ENCODE data around the gene COX7C. TPM values are rescaled to one million over a fixed set of nuclear protein-coding genes. Genes with fewer than 3 reads are reported as not detected.
"Not testable (repeated sequence)": the region's sequence is repeated elsewhere in the genome, so short reads cannot be mapped to it uniquely, and the experiment has no call there.

COX7C gene, protein sequence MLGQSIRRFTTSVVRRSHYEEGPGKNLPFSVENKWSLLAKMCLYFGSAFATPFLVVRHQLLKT
- total RNA-seq (2014; rRNA removed; shearing (Covaris generic)), result 343 and 453 TPM in 2 replicates

DNA sequence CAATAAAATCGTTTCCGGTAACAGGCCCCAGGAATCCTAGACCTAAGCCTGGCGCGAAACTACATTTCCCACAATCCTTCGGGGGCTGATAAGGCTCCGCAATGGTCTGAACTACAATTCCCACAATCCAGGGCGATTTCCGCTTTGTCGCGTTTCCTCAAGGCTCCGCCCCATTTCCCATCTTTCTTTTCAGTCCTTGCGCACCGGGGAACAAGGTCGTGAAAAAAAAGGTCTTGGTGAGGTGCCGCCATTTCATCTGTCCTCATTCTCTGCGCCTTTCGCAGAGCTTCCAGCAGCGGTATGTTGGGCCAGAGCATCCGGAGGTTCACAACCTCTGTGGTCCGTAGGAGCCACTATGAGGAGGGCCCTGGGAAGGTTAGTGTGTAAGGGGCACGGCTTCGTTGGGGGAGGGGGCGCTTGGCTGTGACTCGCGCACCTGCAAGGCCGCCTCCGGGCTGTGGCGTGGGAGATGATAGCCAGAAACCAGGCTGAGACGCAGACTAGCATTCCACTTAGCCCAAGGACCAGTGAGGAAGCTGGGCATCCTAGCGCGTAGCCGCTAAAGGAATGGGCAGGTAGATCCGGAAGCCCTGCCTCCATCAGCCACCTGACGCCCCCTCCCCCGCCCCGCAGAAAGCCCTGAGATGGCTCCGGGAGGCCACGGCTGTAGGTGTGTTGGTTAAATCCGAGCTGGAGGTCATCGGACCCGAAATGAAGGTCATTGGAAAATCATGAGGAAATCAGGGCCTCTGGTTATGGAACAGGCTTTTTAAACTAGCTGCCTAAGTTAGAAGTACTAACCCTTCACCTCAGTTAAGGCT is at the start of gene COX7C:
Gene COX7C, plus strand, starts transcription at position 186 of the 821 bp plus-strand sequence. Its CDS starts 115 bp downstream, at position 301.
- DNase-seq (ENCODE audit: low spot score), result peak; percentile 96

DNA sequence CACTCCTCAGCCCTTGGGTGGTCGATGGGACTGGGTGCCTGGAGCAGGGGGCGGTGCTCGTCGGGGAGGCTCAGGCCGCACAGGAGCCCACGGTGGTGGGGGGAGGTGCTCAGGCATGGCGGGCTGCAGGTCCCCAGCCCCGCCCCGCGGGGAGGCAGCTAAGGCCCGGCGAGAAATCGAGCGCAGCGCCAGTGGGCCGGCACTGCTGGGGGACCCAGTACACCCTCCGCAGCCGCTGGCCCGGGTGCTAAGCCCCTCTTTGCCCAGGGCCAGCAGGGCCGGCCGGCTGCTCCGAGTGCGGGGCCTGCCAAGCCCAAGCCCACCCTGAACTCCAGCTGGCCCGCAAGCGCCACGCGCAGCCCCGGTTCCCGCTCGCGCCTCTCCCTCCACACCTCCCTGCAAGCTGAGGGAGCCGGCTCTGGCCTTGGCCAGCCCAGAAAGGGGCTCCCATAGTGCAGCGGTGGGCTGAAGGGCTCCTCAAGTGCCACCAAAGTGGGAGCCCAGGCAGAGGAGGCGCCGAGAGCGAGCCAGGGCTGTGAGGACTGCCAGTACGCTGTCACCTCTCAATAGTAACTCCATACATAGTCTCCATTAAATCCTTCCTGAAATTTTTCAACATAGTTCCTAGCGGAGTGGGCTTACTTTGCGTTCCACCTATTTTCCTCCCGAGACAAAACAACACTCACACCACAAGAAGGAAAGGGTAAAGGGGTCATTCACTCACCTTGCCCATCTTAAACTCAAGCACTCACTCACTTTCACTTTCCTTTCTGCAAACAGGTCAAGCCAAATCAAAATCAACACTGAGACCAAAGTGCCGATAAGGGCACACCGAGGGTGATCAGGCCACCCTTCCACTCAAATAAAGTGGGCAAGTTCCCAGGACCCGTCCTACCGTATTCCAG is 48.0 kb upstream of the COX7C start:
- not testable (repeated sequence) for DNase-seq (ENCODE audit: low spot score)

DNA sequence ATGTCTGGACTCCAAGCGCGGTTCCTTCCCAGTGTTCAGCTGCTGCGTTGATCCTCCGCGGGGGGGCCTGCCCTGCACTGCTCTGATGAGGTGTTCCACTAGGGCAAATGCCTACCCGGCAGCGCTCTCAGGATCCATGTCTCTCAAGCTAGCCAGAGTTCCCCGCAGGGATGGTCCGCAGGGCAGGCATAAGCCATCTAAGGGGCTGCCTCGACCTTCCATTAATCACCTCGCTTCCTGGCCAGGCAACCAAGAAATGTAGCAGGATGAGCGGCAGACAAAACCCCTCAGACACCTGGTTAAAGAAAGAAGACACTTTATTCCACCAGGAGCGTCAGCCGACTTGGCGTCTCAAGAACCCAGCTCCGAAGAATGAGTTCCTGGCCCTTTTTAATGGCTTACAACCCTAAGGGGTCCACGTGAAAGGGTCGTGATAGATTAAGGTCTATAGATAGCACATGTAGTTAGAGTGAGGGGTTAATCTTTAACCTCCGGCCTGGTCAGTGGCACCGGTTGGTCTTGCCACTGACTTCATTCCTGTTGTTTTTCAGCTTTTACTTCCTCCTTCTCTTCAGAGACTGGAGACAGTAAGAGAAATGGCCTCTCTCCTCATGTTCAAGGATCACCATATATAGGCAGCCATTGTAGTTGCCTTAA is 47.2 kb upstream of the COX7C start:
- DNase-seq (ENCODE audit: low spot score), result no peak

DNA sequence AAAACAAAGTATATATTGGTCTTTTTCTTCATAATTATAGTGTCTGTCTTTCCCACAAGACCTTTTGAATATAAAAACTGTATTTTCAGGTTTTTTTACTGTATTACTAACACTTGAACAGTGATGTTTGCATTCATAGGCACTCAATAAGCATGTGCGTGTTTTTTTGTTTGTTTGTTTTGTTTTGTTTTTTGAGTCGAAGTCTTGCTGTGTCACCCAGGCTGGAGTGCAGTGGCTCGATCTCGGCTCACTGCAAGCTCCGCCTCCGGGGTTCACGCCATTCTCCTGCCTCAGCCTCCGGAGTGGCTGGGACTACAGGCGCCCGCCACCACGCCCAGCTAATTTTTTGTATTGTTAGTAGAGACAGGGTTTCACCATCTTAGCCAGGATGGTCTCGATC is 46.6 kb upstream of the COX7C start:
- DNase-seq (ENCODE audit: low spot score), result not testable (repeated sequence)

DNA sequence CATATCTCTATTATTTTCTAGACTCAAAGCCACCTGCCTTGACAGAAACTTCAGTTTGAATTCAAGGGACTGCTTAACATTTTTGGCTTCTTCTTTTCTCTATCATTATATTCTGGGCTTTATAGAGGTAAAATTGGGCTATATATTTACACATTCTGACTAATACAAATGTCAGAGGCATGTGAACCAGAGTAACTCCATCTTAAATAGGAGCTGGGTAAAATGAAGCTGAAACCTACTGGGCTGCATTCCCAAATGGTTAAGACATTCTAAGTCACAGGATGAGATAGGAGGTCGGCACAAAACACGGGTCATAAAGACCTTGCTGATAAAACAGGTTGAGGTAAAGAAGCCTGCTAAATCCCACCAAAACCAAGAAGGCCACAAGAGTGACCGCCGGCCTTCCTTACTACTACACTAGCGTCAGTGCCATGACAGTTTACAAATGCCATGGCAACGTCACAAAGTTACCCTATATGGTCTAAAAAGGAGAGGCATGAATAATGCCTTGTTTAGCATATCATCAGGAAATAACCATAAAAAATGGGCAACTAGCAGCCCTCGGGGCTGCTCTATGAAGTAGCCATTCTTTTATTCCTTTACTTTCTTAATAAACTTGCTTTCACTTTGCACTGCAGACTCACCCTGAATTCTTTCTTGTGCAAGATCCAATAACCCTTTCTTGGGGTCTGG is 44.8 kb upstream of the COX7C start:
- DNase-seq (ENCODE audit: low spot score), result no peak

DNA sequence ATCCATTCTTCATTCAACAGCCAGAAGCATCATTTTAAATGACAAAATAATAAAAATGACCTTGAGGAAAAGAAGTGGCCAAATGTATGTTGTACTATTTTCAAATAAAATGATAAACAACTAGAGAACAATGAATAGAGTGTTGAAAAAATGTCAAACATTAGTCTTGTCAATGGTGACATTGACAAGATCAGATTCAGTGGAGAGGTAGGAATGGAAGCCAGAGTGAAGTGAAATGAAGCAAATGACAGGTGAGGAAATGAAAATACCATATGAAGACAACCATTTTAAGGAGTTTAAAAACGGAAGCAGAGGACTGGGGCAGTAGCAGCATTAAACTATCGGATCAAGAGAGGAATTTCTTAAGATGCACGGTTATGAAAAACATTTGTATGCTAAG is 38.2 kb upstream of the COX7C start:
- no peak for DNase-seq (ENCODE audit: low spot score)

DNA sequence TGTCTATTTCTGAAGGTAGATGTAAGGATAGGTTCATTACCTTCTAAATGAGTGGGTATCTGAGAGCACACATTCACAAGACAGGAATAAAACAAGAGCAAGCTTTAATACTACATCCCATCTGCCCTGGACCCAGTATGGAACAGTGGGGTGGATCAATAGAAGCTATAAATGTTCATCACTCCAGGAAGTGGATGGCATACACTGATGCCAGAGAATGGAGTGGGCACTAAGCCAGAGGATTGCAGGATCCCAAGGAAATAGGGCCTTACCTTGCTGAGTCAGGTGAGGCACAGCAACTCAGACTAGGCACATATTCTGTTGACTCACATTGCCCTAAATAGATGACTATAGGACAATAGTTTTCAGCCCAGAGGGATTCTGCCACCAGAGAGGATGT is 21.3 kb upstream of the COX7C start:
- DNase-seq (ENCODE audit: low spot score), result no peak

DNA sequence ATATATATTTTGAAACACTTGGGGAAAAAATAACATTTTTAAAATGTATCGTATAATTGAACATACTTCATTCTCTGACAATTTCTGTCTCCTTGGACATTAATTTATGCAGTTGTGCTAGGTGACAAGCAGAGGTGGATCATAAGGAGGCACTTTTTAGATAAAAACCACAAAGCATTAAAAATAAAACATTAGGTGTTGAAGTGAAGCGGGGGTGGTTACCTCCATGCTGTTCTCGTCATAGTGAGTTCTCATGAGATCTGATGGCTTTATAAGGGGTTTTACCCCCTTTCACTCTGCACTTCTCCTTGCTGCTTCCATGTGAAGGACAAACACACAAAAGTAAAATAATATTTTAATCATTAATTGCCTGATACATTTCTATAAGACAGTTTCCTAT is 11.9 kb upstream of the COX7C start:
- no peak for DNase-seq (ENCODE audit: low spot score)

DNA sequence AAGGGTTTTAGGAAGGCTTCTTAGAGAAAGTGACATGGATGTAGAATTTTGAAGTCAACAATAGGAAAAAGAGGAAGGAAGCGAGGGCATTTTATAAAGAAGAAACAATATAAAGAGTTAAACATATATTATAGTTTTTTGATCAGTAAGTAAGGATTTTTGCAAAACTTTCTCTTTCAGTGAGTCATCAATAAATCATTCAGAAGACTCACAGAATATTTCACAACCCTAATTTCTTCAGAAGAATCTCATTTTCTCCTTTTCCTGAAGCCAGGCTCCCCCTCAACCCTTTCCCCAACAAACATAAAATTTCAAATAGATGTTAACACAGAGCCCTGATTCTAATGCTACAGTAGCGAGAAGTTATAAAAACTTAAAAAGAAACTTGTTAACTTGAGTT is 4.3 kb upstream of the COX7C start:
- no peak for DNase-seq (ENCODE audit: low spot score)

DNA sequence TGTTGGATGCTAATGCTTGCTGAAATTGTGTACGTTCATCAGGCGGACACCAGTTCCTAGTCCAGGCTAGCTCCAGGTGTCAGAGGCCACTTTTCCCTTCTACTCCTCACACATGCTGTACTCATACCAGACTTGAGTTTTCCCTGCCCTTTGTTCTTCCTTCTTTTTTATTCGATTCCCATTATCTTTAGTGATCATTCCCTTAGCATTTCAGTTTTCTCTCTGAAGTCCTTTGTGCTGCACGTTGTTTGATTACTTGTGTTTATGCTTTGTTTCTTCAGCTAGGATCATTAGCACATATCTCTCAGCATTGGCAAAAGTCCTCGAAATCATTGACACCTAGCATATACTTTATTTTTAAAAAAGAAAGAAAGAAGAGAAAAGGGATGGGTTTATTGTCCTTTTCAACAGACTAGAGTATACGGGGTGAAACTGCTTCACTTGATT is 409 bp upstream of the COX7C start:
- DNase-seq (ENCODE audit: low spot score), result no peak

DNA sequence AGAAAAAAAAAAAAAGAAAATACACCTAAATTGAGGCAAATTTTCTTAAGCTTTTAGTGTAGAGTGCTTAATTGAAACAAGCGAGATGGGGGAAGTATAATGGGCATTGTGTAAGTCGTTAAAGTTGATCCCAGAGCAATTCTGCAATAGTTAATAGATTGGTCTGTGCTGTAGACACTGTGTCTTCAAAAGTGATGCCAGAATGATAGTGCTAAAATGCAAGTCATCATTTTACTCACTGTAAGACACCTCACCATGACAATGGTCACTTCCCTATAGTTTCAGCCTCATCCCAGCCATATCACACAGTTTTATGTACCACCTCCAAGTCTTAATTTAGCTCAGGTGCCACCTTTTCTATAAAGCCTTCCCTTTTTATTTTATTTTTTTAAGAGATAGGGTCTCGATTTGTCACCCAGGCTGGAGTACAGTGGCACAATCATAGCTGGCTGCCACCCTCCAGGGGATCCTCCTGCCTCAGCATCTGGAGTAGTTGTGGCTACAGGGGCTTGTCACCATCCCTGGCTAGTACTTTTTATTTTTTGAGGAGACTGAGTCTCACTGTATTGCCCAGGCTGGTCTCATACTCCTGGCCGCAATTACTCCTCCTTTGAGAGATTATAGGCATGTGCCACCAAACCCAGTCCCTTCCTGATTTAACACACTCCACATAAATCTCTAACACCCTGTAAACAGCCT is 6.2 kb downstream of the COX7C start:
- no peak for DNase-seq (ENCODE audit: low spot score)

DNA sequence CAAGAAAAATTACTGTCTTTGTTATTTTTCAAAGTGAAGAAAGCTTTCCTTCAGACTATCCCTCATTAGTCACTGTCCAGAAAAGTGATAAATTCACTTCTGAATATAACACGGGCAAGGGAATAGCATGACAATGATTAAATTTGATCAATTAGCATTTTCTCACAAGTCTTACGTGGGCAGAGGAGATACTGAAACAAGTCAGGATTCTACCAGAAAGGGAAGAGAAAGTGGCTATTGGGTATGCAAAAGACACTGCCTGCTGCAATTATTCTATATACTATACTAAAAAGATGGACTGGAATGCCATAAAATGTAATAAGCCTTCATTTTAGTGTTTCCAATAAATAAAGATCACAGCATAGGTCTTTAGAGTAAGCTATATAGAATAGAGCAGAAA is 7.4 kb downstream of the COX7C start:
- no peak for DNase-seq (ENCODE audit: low spot score)

DNA sequence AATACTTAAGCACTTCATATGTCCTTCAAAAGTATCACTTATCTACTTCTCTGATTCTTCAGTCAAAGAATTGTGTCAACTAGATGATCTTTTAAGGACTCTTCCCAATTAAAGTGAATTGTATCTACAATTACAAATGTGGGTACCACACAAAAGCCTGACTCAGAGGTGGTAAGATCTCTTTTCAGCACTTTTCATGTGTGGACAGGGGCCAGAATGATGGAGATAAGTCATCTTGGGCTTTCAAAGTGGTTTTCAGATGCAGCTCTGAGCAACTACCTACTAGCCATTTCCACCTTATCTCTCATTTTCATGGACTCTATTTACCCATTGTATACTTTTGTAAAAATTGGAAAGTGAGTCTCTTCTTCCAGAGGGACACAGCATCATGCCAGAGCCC is 8.4 kb downstream of the COX7C start:
- no peak for DNase-seq (ENCODE audit: low spot score)

DNA sequence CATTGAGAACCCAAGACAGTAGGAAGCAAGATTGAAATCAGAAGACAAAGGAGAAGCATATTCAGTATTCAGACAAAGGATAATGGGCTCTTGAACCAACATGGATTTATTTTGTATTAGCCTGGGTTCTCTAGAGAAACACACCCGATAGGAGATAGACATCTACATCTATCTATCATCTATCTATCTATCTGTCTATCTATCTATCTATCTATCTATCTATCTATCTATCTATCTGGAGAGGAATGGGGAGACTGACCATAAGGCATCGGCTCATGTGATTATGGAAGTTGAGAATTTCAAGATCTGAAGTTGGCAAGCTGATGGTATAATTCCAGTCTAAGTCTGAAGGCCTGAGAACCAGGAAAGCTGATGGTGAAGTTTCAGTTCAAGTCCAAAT is 13.4 kb downstream of the COX7C start:
- DNase-seq (ENCODE audit: low spot score), result no peak

DNA sequence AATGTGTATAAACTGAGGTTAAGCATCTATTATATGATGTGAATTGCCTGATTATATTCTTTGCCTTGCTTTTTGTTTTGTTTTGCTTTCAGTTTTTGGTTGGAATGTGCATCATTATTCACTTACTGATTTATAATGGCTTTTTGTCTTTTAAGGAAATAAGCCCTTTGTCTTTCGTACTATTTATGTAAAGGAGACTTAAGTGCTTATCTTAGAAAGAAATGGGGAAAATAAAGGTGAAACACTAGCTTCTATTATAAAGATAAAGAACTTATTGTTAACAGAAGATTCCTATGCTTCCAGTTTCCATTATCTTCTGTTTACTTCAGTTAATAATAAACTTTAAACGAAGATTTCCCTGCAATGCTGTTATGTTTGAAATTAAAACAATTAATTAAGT is 23.3 kb downstream of the COX7C start:
- DNase-seq (ENCODE audit: low spot score), result no peak

DNA sequence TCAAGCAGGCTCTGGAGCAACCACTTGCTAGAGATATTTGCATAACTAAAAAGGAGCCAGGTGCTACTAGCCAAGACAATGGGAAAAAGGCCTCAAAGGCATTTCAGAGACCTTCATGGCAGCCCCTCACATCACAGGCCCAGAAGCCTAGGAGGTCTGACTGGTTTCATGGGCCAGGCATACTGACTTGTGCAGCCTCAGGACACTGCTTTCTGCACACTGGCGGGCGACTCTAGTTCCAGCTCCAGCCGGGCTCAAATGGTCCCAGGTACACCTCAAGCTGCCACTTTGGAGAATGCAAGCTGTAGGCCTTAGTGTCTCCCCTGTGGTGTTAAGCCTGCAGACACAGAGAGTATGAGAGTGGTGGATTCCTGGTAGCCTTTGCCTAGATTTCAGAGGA is 27.1 kb downstream of the COX7C start:
- DNase-seq (ENCODE audit: low spot score), result no peak

DNA sequence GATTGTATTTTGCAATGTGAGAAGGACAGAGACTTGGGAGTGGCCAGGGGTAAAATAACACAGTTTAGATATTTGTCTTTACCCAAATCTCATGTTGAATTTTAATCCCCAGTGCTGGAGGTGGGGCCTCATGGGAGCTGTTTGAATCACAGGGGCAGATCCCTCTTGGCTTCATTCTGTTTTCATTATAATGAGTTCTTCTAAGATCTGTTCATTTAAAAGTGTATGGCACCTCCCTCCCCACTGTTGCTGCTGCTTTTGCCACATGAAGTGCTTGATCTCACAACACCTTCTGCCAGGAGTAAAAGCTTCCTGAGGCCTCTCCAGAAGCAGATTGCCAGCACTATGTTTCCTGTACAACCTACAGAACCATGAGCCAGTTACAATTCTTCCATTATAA is 28.1 kb downstream of the COX7C start:
- no peak for DNase-seq (ENCODE audit: low spot score)

DNA sequence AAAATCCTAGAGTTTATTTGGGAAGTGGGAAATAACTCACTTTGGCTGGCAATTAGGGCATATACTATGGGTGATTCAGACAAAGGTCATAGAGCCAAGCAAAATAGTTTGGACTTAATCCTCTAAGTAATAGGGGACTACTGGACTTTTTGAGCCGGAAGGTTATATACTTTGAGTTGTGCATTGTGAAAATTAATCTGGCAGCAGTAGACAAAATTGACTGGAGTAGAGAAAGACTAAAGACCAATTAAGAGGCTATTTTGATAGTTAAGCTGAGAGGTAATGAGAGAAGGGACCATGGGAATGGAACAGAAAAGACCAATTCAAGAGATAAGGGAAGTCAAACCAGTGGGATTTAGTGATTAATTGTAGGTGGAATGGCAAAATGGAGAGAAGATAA is 28.9 kb downstream of the COX7C start:
- DNase-seq (ENCODE audit: low spot score), result no peak

DNA sequence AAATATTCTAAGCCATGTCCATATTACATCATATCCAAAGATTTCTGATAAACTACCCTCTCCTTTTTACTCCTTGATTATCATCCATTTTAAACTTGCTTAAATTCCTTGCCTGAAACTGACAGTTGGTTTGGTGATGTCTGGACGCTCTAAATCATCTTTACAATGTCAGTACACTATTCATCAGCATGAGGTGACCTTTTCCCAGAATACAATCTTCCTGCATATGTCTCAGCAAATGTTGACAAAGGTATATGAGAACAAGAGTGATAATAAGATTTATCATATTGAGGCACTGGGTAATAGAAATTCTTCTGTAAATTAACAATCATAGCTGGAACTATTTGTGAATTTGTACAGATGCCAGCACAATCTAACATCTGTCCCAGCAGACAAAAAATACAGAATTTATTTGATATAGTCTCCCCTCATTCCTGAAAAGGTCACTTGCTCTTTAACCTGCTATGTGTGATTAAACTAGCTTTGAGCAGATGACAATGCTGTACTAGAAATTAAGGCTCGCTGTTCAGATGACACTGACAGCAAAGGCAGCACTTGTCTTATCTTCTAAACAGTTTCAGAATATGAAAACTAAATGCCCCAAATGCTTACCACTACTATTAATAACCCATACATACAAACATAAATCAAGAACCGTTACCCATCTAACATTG is 32.2 kb downstream of the COX7C start:
- no peak for DNase-seq (ENCODE audit: low spot score)

DNA sequence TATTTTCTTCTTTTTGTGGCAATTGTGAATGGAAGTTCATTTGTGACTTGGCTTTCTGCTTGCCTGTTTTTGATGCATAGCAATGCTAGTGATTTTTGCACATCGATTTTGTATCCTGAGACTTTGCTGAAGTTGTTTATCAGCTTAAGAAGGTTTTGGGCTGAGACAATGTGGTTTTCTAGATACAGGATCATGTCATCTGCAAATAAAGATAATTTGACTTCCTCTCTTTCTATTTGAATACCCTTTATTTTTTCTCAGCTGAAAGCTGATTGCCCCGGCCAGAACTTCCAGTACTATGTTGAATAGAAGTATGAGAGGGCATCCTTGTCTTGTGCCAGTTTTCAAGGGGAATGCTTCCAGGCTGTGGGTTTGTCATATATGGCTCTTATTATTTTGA is 43.0 kb downstream of the COX7C start:
- DNase-seq (ENCODE audit: low spot score), result not testable (repeated sequence)

Measured in A172 (cell line).